T-helper 17 cell (primary cell): ENCODE data around the gene NAV2. TPM values are rescaled to one million over a fixed set of nuclear protein-coding genes. Genes with fewer than 3 reads are reported as not detected.
"Not testable (repeated sequence)": the region's sequence is repeated elsewhere in the genome, so short reads cannot be mapped to it uniquely, and the experiment has no call there.

ENCODE experiments used
- ATAC-seq: fragments of 150-1000 bp; cut with Tn5 transposase; 2 replicates; pipeline ENCODE4 v1.10.0; 2021; ENCODE audit warnings: mild to moderate bottlenecking, moderate library complexity
- DNase-seq, 3 donors: peaks; one replicate each; pipeline versions ENCODE4 v3.0.0 to v3.0.0-alpha.2; 2020 to 2021
- H3K9me3 ChIP-seq: one replicate; pipeline ENCODE4 v1.7.0; 2013; ENCODE audit warnings: low read length, mild to moderate bottlenecking; ENCODE audit not compliant: control insufficient read depth, poor library complexity, severe bottlenecking
- H3K27ac Mint-ChIP-seq: one replicate; pipeline ENCODE4 v1.8.0; 2022; ENCODE audit warnings: mild to moderate bottlenecking, moderate library complexity, mixed read lengths
- H3K27me3 Mint-ChIP-seq: one replicate; pipeline ENCODE4 v1.8.0; 2022; ENCODE audit warnings: mixed read lengths
- H3K36me3 Mint-ChIP-seq: one replicate; pipeline ENCODE4 v1.8.0; 2022; ENCODE audit warnings: low read depth, mixed read lengths
- H3K4me1 Mint-ChIP-seq: one replicate; pipeline ENCODE4 v1.8.0; 2022; ENCODE audit warnings: mild to moderate bottlenecking, mixed read lengths
- H3K4me3 Mint-ChIP-seq: one replicate; pipeline ENCODE4 v1.8.0; 2022; ENCODE audit warnings: mild to moderate bottlenecking, moderate library complexity, mixed read lengths
- total RNA-seq, 4 donors: library from RNA in 2 of 4; stranded (reverse) in 2 of 4; gene quantifications; one replicate each; pipeline ENCODE4 v1.2.3 and lab custom pipeline; 2022 to 2026

The NAV2 gene
- total RNA-seq, 2 donors from 2014 or later: 0.96 to 1.3 TPM

GRCh38 chr11:20125927-20126326 lies 413.3 kb downstream of the NAV2 start:
- H3K9me3 ChIP-seq: no peaks in the 10 kb centered on the region
- Mint-ChIP-seq H3K4me1 (no peaks in the 10 kb centered on the region), H3K4me3 (no peak overlapping the region), H3K27me3 (peaks cover 15% of the 10 kb centered on the region), H3K27ac (no peak overlapping the region), H3K36me3 (no peaks in the 10 kb centered on the region)
- no peak for DNase-seq
- no peak for ATAC-seq

- no peak overlapping the region for H3K4me3 Mint-ChIP-seq
- no peaks in the 10 kb centered on the region for H3K36me3 Mint-ChIP-seq
- peaks cover 10% of the 10 kb centered on the region for H3K27me3 Mint-ChIP-seq
- H3K27ac Mint-ChIP-seq: no peak overlapping the region
- DNase-seq: no peak
- no peaks in the 10 kb centered on the region for H3K9me3 ChIP-seq
- ATAC-seq: no peak
- H3K4me1 Mint-ChIP-seq: peaks cover under 1% of the 10 kb centered on the region
These were observed 414.1 kb downstream of the NAV2 start for GRCh38 chr11:20126724-20127123.

- H3K27ac Mint-ChIP-seq: no peak overlapping the region
- ATAC-seq (peak; percentile 85), DNase-seq (peak; percentile 47 to 76 (median 54))
- peaks cover 8% of the 10 kb centered on the region for H3K4me1 Mint-ChIP-seq
- peaks cover 2% of the 10 kb centered on the region for H3K36me3 Mint-ChIP-seq
- peaks cover 8% of the 10 kb centered on the region for H3K27me3 Mint-ChIP-seq
- H3K9me3 ChIP-seq: no peaks in the 10 kb centered on the region
- no peak overlapping the region for H3K4me3 Mint-ChIP-seq
These were observed 415.3 kb downstream of the NAV2 start for GRCh38 chr11:20127671-20128527.

- H3K27ac Mint-ChIP-seq, H3K4me3 Mint-ChIP-seq, H3K4me1 Mint-ChIP-seq, H3K9me3 ChIP-seq, H3K36me3 Mint-ChIP-seq, ATAC-seq, DNase-seq: not testable (repeated sequence)
- peaks cover 13% of the 10 kb centered on the region for H3K27me3 Mint-ChIP-seq
These were observed 415.8 kb downstream of the NAV2 start for GRCh38 chr11:20128528-20128825.

GRCh38 chr11:20129665-20130064 lies 417.0 kb downstream of the NAV2 start:
- ATAC-seq: no peak

GRCh38 chr11:20131788-20132666 lies 419.4 kb downstream of the NAV2 start:
- Mint-ChIP-seq H3K4me1 (peaks cover 8% of the 10 kb centered on the region), H3K36me3 (peaks cover 5% of the 10 kb centered on the region), H3K4me3 (peak overlapping the region; percentile 89), H3K27me3 (peaks cover 37% of the 10 kb centered on the region), H3K27ac (peak overlapping the region; percentile 8)
- no peaks in the 10 kb centered on the region for H3K9me3 ChIP-seq
- peak; percentile 59 for ATAC-seq
- peak in 2 of 3 donors; percentile 12 to 32 for DNase-seq

More at GRCh38 chr11:20129665-20130064, 417.0 kb downstream of the NAV2 start:
- Mint-ChIP-seq H3K36me3 (peaks cover 5% of the 10 kb centered on the region), H3K27me3 (peaks cover 25% of the 10 kb centered on the region), H3K4me3 (no peak overlapping the region), H3K4me1 (peaks cover 8% of the 10 kb centered on the region), H3K27ac (no peak overlapping the region)
- no peak for DNase-seq
- H3K9me3 ChIP-seq: no peaks in the 10 kb centered on the region

- Mint-ChIP-seq H3K4me3 (peak overlapping the region; percentile 89), H3K27ac (peak overlapping the region; percentile 8), H3K27me3 (peaks cover 37% of the 10 kb centered on the region), H3K36me3 (peaks cover 5% of the 10 kb centered on the region), H3K4me1 (peaks cover 8% of the 10 kb centered on the region)
- no peaks in the 10 kb centered on the region for H3K9me3 ChIP-seq
- no peak for ATAC-seq
- no peak for DNase-seq
These were observed 420.0 kb downstream of the NAV2 start for GRCh38 chr11:20132667-20133039.

GRCh38 chr11:20134991-20135736 lies 422.5 kb downstream of the NAV2 start:
- Mint-ChIP-seq H3K27ac (no peak overlapping the region), H3K4me3 (no peak overlapping the region), H3K27me3 (peaks cover 53% of the 10 kb centered on the region), H3K36me3 (peaks cover 10% of the 10 kb centered on the region), H3K4me1 (peaks cover 8% of the 10 kb centered on the region)
- DNase-seq (no peak), ATAC-seq (no peak)
- no peaks in the 10 kb centered on the region for H3K9me3 ChIP-seq

- no peaks in the 10 kb centered on the region for H3K9me3 ChIP-seq
- H3K4me1 Mint-ChIP-seq: no peaks in the 10 kb centered on the region
- ATAC-seq (no peak), DNase-seq (no peak)
- H3K4me3 Mint-ChIP-seq: no peak overlapping the region
- H3K27ac Mint-ChIP-seq: no peak overlapping the region
- peaks cover 64% of the 10 kb centered on the region for H3K27me3 Mint-ChIP-seq
- H3K36me3 Mint-ChIP-seq: peaks cover 8% of the 10 kb centered on the region
These were observed 425.0 kb downstream of the NAV2 start for GRCh38 chr11:20137637-20138036.

- no peak for ATAC-seq
- DNase-seq: no peak
- Mint-ChIP-seq H3K36me3 (peaks cover 8% of the 10 kb centered on the region), H3K27me3 (peaks cover 58% of the 10 kb centered on the region), H3K27ac (no peak overlapping the region), H3K4me3 (no peak overlapping the region), H3K4me1 (no peaks in the 10 kb centered on the region)
- H3K9me3 ChIP-seq: no peaks in the 10 kb centered on the region
These were observed 426.1 kb downstream of the NAV2 start for GRCh38 chr11:20138707-20139106.

GRCh38 chr11:20154381-20154780 lies 441.7 kb downstream of the NAV2 start:
- peaks cover 13% of the 10 kb centered on the region for H3K4me1 Mint-ChIP-seq
- H3K36me3 Mint-ChIP-seq: no peaks in the 10 kb centered on the region
- DNase-seq: no peak
- H3K9me3 ChIP-seq: no peaks in the 10 kb centered on the region
- no peak for ATAC-seq
- peaks cover 24% of the 10 kb centered on the region for H3K27me3 Mint-ChIP-seq
- no peak overlapping the region for H3K4me3 Mint-ChIP-seq
- no peak overlapping the region for H3K27ac Mint-ChIP-seq

- Mint-ChIP-seq H3K27me3 (peaks cover 30% of the 10 kb centered on the region), H3K4me1 (peaks cover 13% of the 10 kb centered on the region), H3K36me3 (no peaks in the 10 kb centered on the region), H3K27ac (peak overlapping the region; percentile 88), H3K4me3 (peak overlapping the region; percentile 84)
- DNase-seq (no peak), ATAC-seq (no peak)
- peaks cover 3% of the 10 kb centered on the region for H3K9me3 ChIP-seq
These were observed 443.1 kb downstream of the NAV2 start for GRCh38 chr11:20155683-20156279.
